NCI-H2107 treated with DMSO at 0.1 percent for 48 hours (cell line): Measurements from ENCODE around the gene TADA2B.
A peak's percentile ranks its signal among the peaks of the same experiment; 100 is the strongest.

ENCODE experiments used
- DNase-seq: peaks from one replicate; lab custom pipeline; 2025; ENCODE audit not compliant: unreplicated experiment; lab: John Stamatoyannopoulos, UW

Gene TADA2B

GRCh38 chr4:7055990-7056325 lies 12.8 kb downstream of the TADA2B start:
- no peak for DNase-seq

- DNase-seq = no peak
These were observed 15.6 kb downstream of the TADA2B start for GRCh38 chr4:7058792-7059191.

- no peak for DNase-seq
These were observed 16.5 kb downstream of the TADA2B start for GRCh38 chr4:7059662-7060061.

DNA sequence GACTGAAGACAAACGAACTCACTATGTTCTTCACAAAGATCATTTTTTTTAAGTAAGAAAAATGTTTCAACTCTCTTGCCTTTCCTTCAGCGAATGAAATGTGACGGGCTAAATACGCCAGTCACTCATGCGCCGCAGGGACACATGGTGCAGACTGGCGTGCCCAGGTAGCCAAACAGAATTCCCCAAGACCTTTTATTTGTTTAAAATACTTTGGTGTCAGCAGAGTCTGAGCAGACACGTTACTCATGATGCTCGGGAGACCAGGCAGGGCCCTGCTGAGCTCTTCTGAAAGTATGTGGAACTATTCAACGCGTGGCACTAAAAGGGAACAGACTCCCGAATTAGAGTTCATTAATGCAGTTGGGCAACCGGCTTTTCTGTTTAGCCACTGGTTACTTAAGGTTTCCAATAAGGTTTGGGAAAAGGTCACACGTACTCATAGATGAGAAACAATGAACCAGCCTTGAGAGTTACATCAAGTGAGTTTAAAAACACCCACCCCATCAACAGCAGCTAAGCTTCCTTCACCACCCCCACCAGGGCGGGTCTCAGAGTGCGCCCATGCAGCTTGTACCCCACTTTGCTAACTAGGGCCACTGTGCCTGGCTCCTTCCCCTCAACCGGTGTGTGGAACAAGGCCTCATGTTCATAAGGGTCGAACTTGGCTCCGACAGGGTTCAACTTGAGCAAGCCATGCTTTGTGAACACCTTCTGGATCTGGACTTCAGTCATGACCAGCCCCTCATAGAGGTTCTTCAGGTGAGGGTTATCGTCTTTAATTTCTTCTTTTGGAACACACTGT lies 17.4 kb downstream of the TADA2B start:
- DNase-seq = no peak

- DNase-seq = no peak
These were observed 18.6 kb downstream of the TADA2B start for GRCh38 chr4:7061815-7062214.

- DNase-seq = no peak
These were observed 19.6 kb downstream of the TADA2B start for GRCh38 chr4:7062816-7063215.

DNA sequence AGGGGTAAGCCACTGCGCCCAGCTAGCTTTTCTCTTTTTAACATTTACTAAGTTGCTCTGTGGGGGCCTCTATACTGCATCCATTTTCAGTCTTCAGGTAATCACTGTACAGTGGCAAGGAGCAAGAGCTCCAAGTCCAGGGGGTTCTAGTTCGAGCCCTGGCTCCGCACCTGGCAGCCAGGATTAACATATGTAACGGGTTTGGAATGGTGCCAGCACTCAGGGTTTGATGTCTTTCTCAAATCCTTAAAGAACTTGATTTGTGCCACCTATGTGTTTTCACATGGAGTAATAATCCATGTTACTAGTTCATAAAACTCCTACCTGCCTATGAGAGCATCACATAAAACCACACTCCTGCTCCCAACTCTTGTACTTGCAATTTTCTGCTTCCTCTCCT lies 20.2 kb downstream of the TADA2B start:
- DNase-seq = no peak

DNA sequence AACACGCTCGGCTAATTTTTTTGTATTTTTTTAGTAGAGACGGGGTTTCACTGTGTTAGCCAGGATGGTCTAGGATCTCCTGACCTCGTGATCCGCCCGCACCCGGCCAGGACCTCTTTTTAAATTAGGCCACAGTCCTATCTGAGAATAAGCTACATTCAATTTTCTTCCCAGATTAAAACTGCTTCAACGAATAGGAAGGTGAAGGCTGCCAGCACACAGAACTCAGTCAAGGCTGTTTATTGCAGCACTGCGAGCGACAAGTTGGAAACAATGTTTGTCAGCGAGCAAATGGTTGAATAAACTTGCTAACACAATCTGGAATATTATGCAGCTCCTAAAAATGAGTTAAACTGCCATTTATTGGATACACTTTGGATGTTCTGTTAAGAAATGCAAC lies 22.8 kb downstream of the TADA2B start:
- DNase-seq = no peak

DNA sequence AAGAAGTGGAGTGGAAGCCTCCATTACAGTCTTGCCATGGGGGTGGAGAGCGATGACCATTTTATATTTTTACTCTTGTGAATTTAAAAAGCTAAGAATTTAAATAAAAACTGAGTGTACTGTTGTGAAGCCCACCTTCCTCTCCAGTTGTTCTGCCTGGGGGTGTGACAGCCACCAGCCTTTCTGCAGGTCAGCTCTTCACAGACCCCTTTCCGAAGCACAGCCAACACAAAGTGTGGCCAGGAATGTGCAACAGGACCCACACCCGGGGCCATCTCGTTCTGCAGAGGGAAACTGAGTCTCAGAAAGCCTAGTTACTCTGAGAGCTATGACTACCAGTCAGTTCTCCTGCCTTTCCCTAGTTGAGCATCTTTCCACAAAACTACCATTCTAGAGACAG lies 23.3 kb downstream of the TADA2B start:
- DNase-seq = no peak

DNA sequence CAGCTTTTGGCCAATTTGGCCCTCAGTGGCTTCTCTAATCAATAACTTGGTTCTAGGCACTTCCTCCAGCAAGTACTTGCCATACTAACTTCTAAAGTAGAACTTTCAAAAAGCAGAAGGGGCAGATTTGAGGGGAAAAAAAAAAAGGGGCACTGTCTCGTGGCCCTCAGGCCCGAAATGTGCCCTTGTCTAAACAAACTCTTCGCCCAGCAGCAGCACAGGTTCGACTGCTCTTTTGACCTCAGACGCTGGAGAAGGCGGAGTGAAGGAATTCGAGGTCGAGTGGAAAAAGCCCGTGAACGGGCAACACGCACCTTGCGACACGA lies 23.9 kb downstream of the TADA2B start:
- DNase-seq = no peak

- peak; percentile 86 for DNase-seq
These were observed 24.5 kb downstream of the TADA2B start, which contains the start of gene GRPEL1 for GRCh38 chr4:7067452-7068278. GRPEL1 (minus strand) TSS chr4:7068064; CDS start chr4:7068032, 32 bp downstream.

GRCh38 chr4:7068279-7068842 lies 25.2 kb downstream of the TADA2B start:
- DNase-seq = no peak

GRCh38 chr4:7068883-7069282 lies 25.7 kb downstream of the TADA2B start:
- DNase-seq = no peak

GRCh38 chr4:7070729-7071511 lies 27.7 kb downstream of the TADA2B start:
- peak; percentile 65 for DNase-seq

DNA sequence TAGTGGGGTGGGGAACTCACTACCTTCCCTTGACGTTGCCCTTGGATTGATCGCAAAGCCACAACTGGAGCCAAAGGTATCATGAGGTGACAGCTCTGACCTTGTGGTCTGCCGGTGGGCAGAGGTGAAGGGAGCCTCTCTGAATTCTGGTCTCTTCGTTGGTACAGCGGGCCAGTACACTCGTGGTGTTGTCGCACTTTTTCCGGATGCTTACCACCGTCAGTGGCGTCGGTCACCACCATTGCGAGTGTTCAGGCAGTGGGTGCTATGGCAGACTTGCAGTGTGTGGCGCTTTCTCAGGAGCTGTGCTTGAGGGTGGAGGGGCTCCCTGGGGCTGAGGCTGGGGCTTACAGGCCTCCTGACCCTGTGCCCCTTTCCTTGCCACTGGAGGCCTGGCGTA lies 29.9 kb downstream of the TADA2B start:
- DNase-seq = no peak

GRCh38 chr4:7073526-7074390 lies 30.6 kb downstream of the TADA2B start:
- no peak for DNase-seq

GRCh38 chr4:7074426-7074825 lies 31.3 kb downstream of the TADA2B start:
- DNase-seq = no peak

DNA sequence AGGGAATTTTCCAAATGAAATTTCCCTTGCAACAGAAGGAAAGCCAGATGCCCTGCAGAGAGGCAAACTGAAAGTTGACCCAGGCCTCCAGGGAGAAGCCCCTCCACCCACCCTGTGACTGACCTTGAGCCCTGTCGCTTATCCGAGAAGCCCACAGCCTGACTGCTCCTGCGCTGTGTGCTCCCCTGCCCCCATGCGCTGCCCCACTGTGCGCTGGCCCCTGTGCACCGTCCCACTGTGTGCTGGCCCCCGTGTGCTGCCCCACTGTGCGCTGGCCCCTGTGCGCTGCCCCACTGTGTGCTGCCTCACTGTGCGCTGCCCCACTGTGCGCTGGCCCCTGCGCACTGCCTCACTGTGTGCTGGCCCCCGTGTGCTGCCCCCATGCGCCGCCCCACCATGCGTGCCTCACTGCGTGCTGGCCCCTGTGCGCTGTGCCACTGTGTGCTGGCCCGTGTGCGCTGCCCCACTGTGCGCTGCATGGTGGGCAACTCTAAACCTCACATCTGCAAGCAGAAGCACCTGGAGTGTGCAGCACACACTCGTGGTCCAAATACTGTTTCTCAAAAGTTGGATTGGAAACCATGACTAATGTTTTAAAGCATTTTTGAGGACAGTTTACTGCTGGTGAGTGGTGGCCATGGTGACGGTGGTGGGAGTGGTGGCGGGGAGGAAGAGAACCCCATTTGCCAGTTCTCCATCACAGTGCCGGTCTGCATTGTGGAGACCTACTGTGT lies 33.0 kb downstream of the TADA2B start:
- no peak for DNase-seq

- no peak for DNase-seq
These were observed 33.5 kb downstream of the TADA2B start for GRCh38 chr4:7076696-7077082.

GRCh38 chr4:7077371-7077770 lies 34.2 kb downstream of the TADA2B start:
- DNase-seq = no peak
